Measurements from ENCODE around the gene GDF10. TPM values are rescaled to one million over a fixed set of nuclear protein-coding genes. Genes with fewer than 3 reads are reported as not detected.
A peak's percentile ranks its signal among the peaks of the same experiment; 100 is the strongest.

GDF10 gene
- total and polyA plus RNA-seq, 2 of the 8 experiments (the other 6 are each of a cell fraction or from before 2014, with no cell fraction given): 0.19 to 0.32 TPM

DNA sequence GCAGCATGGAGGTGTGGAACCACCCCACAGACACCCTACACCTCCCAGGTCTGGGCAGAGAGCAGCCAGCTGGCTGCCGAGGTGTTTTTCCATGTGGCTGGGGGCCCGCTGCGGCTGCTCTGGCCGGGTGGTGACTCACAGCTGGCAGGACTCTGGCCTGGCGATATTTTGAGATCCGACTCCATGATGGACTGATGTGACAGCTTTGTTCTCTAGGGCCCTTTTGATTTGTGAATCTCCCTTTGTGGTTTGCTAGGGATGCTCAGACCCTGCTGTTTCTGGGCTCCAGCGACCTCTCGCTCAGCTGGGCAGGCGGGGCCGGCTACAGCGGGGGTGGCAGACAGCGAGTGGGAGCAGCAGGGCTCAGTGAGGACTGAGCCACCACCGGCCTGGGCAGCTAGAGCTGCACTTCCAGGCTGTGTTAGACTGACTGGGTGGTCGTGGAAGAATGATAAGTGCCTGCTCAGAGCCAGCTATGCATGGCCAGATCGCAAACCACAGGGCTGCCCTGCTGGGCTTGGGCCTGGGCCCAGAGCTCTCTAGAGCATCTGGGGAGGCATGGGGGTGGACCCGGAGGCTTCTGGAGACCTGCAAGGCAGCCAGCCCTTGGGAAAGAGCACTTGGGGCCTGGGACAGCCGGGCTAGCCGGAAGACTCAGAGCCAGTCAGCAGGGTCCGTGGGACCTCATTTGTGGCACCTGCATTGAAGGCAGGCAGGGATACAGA is 46.2 kb upstream of the GDF10 start:
- H3K4me3 ChIP-seq (ENCODE audit: extremely low read depth in 1 of 4, insufficient read depth in 2 of 4, low read depth in 3 of 4, low read length in 4 of 4): no peak overlapping the region
- no peaks in the 10 kb centered on the region for H3K9me3 ChIP-seq (ENCODE audit: insufficient read depth in 2 of 2, low read depth in 1 of 2, low read length in 1 of 2)
- no peak overlapping the region for H3K18ac ChIP-seq (ENCODE audit: extremely low read depth, low read length)
- ChIA-PET CTCF (ENCODE audit: partially characterized antibody) (interaction anchor here (0.9 to 1.2 kb wide), 6 partner anchors 12 to 206 kb away, joined by 3 to 4 read pairs (median 3); no protein-coding TSS in a partner anchor), POLR2A (ENCODE audit: partially characterized antibody) (interaction anchor here (1.0 kb wide), 1 partner anchor 25 kb away, joined by 3 read pairs; no protein-coding TSS in a partner anchor)
- H2BK12ac ChIP-seq (ENCODE audit: low read depth, low read length): no peak overlapping the region
- no peak overlapping the region for H2BK120ac ChIP-seq (replicated peaks; ENCODE audit: low read depth, low read length)
- no peak overlapping the region for H4K91ac ChIP-seq (replicated peaks; ENCODE audit: insufficient read length, low read length)
- no peaks in the 10 kb centered on the region for H3K36me3 ChIP-seq (ENCODE audit: control insufficient read depth in 2 of 4, insufficient read depth in 4 of 4, low read length in 3 of 4)
- no peaks in the 10 kb centered on the region for H3K27me3 ChIP-seq (replicated peaks in 1 of 4; ENCODE audit: control insufficient read depth in 3 of 4, extremely low read depth in 1 of 4, insufficient read depth in 3 of 4, low read length in 3 of 4)
- FAIRE-seq: no peak
- H2BK20ac ChIP-seq (ENCODE audit: low read length): no peak overlapping the region
- DNase-seq (ENCODE audit: low read depth in 1 of 2, low spot score in 2 of 2): peak in 1 of 2 experiments; percentile 43
- no peak overlapping the region for H4K8ac ChIP-seq (ENCODE audit: extremely low read depth, insufficient read depth, low read length)
- no peaks in the 10 kb centered on the region for H4K20me1 ChIP-seq (replicated peaks in 1 of 2; ENCODE audit: control insufficient read depth in 1 of 2, insufficient read depth in 2 of 2, low read length in 2 of 2)
- no peaks in the 10 kb centered on the region for H3K79me1 ChIP-seq (ENCODE audit: low read depth, low read length)
- no peak overlapping the region for H3K56ac ChIP-seq (replicated peaks; ENCODE audit: insufficient read length, low read depth, low read length)
- H3K4me1 ChIP-seq (replicated peaks in 1 of 4; ENCODE audit: control insufficient read depth in 3 of 4, insufficient read depth in 4 of 4, low read length in 3 of 4): no peaks in the 10 kb centered on the region
- H2BK5ac ChIP-seq (ENCODE audit: low read depth, low read length): no peak overlapping the region
- no peak overlapping the region for H3K9ac ChIP-seq (replicated peaks in 1 of 4; ENCODE audit: extremely low read depth in 1 of 4, low read depth in 3 of 4, low read length in 3 of 4)
- no peak overlapping the region for H3K23ac ChIP-seq (ENCODE audit: insufficient read length)
- H2AFZ ChIP-seq (ENCODE audit: low read length): no peak overlapping the region
- no peak overlapping the region for H3K27ac ChIP-seq (ENCODE audit: low read depth, low read length)
- no peak overlapping the region for H3K14ac ChIP-seq (ENCODE audit: insufficient read length)
- H3K4ac ChIP-seq (replicated peaks; ENCODE audit: insufficient read length, low read depth, low read length): no peak overlapping the region
- H3K79me2 ChIP-seq (ENCODE audit: control insufficient read depth in 1 of 2, insufficient read depth in 2 of 2, low read length in 2 of 2): no peaks in the 10 kb centered on the region
- TF ChIP-seq RBBP5 (IDR thresholded peaks at IDR 0.05; ENCODE audit: borderline replicate concordance, low read depth, low read length) (no peak), TAF7 (optimal IDR thresholded peaks at IDR 0.05; ENCODE audit: borderline replicate concordance, low read depth, low read length) (no peak), CTBP2 (IDR thresholded peaks at IDR 0.05; ENCODE audit: borderline replicate concordance, insufficient read depth, insufficient read length, low read length) (no peak), NRF1 (IDR thresholded peaks at IDR 0.05; ENCODE audit: low read depth, low read length) (no peak), CHD2 (IDR thresholded peaks at IDR 0.05; ENCODE audit: low read length) (no peak), MAFK (IDR thresholded peaks at IDR 0.05; ENCODE audit: low read depth, low read length) (no peak), TBP (IDR thresholded peaks at IDR 0.05; ENCODE audit: low read depth, low read length) (no peak), SP1 (IDR thresholded peaks at IDR 0.05; ENCODE audit: low read depth, low read length) (no peak), FOSL1 (IDR thresholded peaks at IDR 0.05; ENCODE audit: insufficient read depth, low read depth, low read length) (no peak), SP2 (IDR thresholded peaks at IDR 0.05; ENCODE audit: low read length) (no peak)
- no peak overlapping the region for H2BK15ac ChIP-seq (ENCODE audit: low read length)
- H2AK5ac ChIP-seq (ENCODE audit: low read depth, low read length): no peak overlapping the region
- no peak overlapping the region for H4K5ac ChIP-seq (ENCODE audit: insufficient read length, low read depth, low read length)
- WGBS, 2 experiments (ENCODE audit: extremely low coverage in 1 of 2, insufficient coverage in 1 of 2, insufficient read length in 1 of 2, insufficient replicate concordance in 2 of 2, low coverage in 1 of 2, low lambda C conversion rate in 2 of 2, missing lambda C conversion rate in 1 of 2): 90% methylated on average over 19 of the region's 19 CpGs; no CpG with 5 or more reads in 1 of the 2 experiments
- no peak overlapping the region for H3K4me2 ChIP-seq (ENCODE audit: insufficient read depth in 1 of 2, low read depth in 2 of 2, low read length in 2 of 2)
- no peaks in the 10 kb centered on the region for H3K23me2 ChIP-seq (ENCODE audit: low read depth, low read length)
